ENCODE measurements around the gene HSPBAP1.

DNA sequence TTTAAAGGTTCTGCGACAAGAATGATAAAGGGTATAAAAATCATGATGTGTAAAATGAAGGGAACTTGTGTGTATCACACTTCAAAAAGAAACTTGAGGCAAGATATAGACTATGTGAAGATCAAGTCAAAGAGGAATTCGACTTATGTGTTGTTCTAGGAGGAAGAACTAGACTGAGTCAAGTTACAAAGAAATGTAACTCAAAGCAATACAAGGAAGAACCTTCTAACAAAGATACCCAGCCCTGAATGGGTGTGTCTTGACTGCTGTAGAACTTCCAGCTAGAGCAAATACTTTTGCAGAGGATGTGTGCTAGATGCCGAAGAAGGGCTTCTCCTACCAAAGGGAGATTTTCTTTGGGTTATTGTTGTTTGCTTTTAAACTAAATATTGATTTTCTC is 3.7 kb upstream of the HSPBAP1 start:
- TF ChIP-seq, protein P1, sequence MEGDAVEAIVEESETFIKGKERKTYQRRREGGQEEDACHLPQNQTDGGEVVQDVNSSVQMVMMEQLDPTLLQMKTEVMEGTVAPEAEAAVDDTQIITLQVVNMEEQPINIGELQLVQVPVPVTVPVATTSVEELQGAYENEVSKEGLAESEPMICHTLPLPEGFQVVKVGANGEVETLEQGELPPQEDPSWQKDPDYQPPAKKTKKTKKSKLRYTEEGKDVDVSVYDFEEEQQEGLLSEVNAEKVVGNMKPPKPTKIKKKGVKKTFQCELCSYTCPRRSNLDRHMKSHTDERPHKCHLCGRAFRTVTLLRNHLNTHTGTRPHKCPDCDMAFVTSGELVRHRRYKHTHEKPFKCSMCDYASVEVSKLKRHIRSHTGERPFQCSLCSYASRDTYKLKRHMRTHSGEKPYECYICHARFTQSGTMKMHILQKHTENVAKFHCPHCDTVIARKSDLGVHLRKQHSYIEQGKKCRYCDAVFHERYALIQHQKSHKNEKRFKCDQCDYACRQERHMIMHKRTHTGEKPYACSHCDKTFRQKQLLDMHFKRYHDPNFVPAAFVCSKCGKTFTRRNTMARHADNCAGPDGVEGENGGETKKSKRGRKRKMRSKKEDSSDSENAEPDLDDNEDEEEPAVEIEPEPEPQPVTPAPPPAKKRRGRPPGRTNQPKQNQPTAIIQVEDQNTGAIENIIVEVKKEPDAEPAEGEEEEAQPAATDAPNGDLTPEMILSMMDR (IDR thresholded peaks at IDR 0.05; ENCODE audit: low read depth, low read length), result no peak
- no peak for TF ChIP-seq EZH2phosphoT487 (IDR thresholded peaks at IDR 0.05; ENCODE audit: low read depth)

All from OCI-LY3 (cell line).